Middle frontal gyrus (tissue), 1 donor: Measurements from ENCODE around the gene CCNI2.

Source experiments
- DNase-seq: peaks from one replicate; pipeline ENCODE4 v3.0.0-alpha.2; 2015; ENCODE audit warnings: low spot score; ENCODE audit errors: extremely low spot score

Gene CCNI2

GRCh38 chr5:132764671-132765238 is 17.5 kb downstream of the CCNI2 start:
- DNase-seq = no peak

- no peak for DNase-seq
Measured at GRCh38 chr5:132765311-132766019, 18.2 kb downstream of the CCNI2 start.

GRCh38 chr5:132766020-132766805 is 19.0 kb downstream of the CCNI2 start:
- no peak for DNase-seq

- no peak for DNase-seq
Measured at GRCh38 chr5:132766806-132767055, 19.5 kb downstream of the CCNI2 start.

GRCh38 chr5:132767150-132767549 is 19.9 kb downstream of the CCNI2 start:
- no peak for DNase-seq

- DNase-seq = no peak
Measured at GRCh38 chr5:132768485-132768868, 21.3 kb downstream of the CCNI2 start.

- no peak for DNase-seq
Measured at GRCh38 chr5:132770476-132771159, 23.4 kb downstream of the CCNI2 start.

GRCh38 chr5:132771503-132771998 is 24.3 kb downstream of the CCNI2 start:
- DNase-seq = no peak

- no peak for DNase-seq
Measured at GRCh38 chr5:132772291-132773070, 25.3 kb downstream of the CCNI2 start.

GRCh38 chr5:132773114-132773513 is 25.9 kb downstream of the CCNI2 start:
- DNase-seq = no peak

GRCh38 chr5:132773601-132774355 is 26.6 kb downstream of the CCNI2 start:
- DNase-seq = no peak

- DNase-seq = no peak
Measured at GRCh38 chr5:132774406-132774805, 27.2 kb downstream of the CCNI2 start.

- DNase-seq = no peak
Measured at GRCh38 chr5:132774896-132775295, 27.7 kb downstream of the CCNI2 start.

- no peak for DNase-seq
Measured at GRCh38 chr5:132775476-132775961, 28.3 kb downstream of the CCNI2 start.

GRCh38 chr5:132776131-132776937 is 29.1 kb downstream of the CCNI2 start:
- DNase-seq = no peak

- DNase-seq = no peak
Measured at GRCh38 chr5:132776938-132777208, 29.6 kb downstream of the CCNI2 start.

- DNase-seq = no peak
Measured at GRCh38 chr5:132777209-132778069, 30.2 kb downstream of the CCNI2 start, which contains the start of gene SEPTIN8. TSS of gene SEPTIN8 (minus strand) at chr5:132777239. CDS start at chr5:132777137, 102 bp downstream.

GRCh38 chr5:132778129-132778528 is 30.9 kb downstream of the CCNI2 start:
- no peak for DNase-seq

GRCh38 chr5:132778856-132779255 is 31.6 kb downstream of the CCNI2 start:
- no peak for DNase-seq
